Activated CD4-positive, CD25-positive, alpha-beta regulatory T cell (primary cell): Measurements from ENCODE around the gene PDE11A.
"Not testable (repeated sequence)": the region's sequence is repeated elsewhere in the genome, so short reads cannot be mapped to it uniquely, and the experiment has no call there.

ENCODE experiments used
- DNase-seq, 4 experiments: peaks; one replicate each; lab custom pipeline; 2025; lab: John Stamatoyannopoulos, UW

PDE11A gene

GRCh38 chr2:178072383-178073301 is at the start of gene PDE11A:
Gene PDE11A, minus strand, starts transcription at chr2:178072777. Its CDS starts 340 bp downstream, at chr2:178072437.
- no peak for DNase-seq

- no peak for DNase-seq
Measured at GRCh38 chr2:178119179-178119922, 46.8 kb upstream of the PDE11A start.

GRCh38 chr2:178117725-178118124 is 45.1 kb upstream of the PDE11A start:
- DNase-seq: no peak

DNA sequence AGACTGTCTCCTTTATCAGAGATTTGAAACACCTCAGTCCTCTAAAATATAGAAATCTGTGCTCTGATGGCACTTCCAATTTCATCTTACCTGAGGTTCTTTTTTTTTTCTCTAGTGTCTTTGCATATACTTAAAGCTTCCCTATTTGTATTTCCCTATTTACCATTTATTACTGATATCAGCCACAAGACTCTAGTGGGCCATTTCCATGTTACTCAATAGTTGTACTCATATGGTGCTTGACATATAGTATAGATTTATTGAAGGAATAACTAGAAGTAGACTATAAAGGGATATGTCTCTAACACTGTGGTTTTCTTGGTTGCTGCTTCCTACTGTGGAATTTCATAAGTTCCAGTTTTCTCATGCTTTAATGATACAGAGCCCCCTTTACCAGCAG is 42.7 kb upstream of the PDE11A start:
- DNase-seq: no peak

DNA sequence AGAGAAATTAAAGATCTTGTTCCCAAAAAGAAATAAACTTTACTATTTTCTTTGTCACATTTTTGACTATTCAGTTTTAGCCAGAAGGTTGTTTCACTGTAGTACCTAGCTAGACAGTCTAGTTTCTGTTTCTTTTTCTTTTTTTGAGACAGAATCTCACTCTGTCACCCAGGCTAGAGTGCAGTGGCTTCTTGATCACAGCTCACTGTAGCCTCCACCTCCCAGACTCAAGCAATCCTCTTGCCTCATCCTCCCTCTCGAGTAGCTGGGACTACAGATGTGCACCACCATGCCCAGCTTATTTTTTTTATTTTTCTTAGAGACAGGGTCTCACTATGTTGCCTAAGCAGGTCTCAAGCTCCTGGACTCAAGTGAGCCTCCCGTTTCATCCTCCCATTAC is 41.9 kb upstream of the PDE11A start:
- no peak for DNase-seq

DNA sequence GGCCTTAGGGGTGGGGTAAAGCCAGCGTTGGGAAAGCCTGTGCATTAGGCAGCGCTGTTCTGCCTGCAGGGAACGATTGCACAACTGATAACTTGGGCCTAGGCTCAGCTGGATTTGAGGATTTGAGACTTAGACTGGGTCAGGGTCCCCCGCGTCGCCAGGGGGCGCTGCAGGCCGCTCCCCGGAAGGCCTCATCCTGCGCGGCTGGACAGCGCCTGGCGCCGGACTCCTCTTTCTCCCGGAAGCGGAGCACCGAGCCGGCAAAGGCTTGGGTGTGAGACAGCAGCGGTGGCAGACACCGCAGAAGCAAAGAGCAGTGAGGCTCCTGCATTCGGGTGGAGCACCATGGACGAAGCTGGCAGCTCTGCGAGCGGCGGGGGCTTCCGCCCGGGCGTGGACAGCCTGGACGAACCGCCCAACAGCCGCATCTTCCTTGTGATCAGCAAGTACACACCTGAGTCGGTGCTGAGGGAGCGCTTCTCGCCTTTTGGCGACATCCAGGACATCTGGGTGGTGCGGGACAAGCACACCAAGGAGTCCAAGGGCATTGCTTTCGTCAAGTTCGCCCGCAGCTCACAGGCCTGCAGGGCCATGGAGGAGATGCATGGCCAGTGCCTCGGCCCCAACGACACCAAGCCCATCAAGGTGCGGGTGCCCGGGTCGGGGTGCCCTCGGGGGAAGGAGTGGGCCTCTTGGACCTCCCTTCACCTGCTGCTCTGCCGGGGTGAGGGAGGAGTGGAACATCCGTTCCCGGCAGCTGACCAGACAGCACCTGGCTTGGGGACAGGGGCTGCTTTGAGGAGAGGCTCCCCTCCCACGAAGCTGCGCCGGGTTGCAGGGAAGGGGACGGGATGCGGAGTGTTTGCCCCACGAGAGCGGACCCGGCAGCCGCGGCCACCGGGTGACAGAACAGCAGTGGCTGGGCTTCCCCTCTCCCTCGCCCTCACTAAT is 39.9 kb upstream of the PDE11A start, which contains the start of gene RBM45:
TSS of gene RBM45 (plus strand) at position 236 of the 951 bp plus-strand sequence. CDS start at position 346, 110 bp downstream.
- peak; percentile 68 to 80 (median 74) for DNase-seq

GRCh38 chr2:178111743-178112142 is 39.2 kb upstream of the PDE11A start:
- no peak for DNase-seq

- DNase-seq: no peak
Measured at GRCh38 chr2:178110681-178111080, 38.1 kb upstream of the PDE11A start.

- DNase-seq: no peak
Measured at GRCh38 chr2:178109813-178110212, 37.2 kb upstream of the PDE11A start.

DNA sequence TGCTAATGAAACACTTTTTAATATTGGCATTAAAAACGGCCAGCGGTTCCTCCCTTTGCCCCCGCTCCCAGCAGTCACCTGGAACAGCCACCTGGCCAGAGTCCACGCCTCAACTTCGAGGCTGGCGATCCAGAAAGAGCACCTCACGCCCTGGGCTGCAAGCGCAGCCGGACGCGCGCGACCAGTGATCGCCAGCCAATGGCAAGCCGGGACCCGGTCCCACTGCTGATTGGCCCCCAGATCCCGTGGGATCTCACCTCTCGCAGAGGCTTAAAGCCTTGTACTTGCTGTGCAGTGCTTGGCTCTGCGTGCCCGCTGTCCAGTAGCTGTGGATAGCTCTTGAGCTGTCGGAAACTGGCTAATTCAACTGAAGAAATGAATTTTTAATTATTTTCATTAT is 35.6 kb upstream of the PDE11A start:
- DNase-seq: no peak

DNA sequence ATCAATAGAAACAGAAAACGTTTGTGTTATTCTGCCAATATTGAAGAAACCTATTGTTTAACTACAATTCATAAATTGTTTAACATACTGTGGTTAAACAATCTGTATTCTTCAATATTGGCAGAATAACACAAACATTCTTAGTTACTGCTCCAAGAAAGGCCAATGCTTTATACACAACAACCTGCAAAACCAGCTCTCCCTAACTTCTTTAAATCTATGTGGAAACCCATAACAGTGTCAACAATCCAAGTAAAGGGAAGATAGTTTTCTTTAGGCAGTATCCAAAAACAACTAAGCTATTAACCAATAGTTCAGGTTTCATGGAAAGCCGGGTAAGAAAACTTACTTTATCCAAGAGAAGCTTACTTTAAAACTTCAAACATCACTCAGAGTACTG is 33.5 kb upstream of the PDE11A start:
- DNase-seq: no peak

DNA sequence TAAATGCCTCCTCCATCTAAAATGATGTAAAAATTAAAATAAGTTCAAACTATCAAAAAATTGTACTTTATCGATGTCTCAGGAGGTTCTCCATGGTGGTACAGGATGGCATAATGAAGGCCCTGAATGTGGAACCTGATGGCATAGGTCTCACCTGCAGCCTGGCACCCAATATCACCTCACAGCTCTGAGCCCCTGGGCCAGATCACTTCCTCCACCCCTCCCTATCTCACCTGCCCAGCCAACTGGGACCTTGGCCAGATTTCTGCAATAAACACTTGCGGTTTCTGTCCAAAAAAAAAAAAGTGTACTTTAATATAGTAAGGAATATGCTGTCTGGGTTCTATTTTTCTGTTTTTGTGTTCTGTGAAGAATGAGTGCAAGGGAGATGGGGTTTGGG is 33.0 kb upstream of the PDE11A start:
- DNase-seq: no peak

DNA sequence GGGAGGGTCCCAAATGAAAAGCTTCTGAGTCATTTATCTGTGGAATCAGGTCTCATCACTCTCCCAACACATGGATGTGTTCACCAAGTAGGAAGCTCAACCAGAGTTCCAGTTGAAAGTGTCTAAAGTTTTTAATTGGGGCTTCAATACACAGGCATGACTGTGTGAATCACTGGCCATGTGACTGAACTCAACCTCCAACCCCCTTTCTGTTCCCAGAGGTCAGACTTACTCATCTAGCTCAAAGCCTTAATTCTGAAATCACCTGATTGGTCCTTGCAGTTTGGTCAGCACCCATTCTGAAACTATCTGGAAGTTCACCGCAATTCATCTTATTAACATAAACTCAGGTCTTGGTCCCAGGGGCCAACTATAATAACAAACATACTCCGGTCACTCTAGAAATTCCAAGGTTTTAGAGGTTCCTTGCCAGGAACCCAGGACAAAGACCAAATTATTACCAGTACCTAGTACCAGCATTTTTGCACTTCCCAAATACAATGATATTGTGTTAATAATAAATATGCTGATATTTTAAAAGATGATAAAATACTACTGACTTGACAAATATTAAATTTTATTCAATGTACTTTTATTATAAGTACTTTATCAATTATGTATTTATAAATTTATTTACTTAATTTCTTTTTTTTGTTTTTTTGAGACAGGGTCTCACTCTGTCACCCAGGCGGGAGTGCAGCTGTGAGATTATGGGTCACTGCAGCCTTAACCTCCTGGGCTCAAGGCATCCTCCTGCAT is 28.9 kb upstream of the PDE11A start:
- DNase-seq: no peak

DNA sequence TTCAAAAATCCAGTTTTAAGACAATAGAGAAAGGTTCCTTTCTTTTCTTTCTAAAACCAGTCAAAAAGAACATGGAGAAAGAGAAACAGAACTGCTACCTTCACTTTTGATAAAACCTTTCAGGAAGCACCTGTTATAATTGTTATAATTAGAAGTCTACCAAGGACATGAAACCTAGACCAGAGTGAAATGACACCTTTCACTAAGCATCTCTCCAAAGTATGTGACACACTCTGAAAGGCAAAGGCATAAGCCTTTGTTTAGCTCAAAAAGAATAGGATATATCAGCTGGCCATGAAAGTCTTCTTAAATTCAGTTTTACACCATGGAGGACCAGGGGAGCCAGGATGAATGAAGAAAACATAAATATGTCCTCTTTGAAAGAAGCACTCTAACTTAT is 20.9 kb upstream of the PDE11A start:
- DNase-seq: no peak

DNA sequence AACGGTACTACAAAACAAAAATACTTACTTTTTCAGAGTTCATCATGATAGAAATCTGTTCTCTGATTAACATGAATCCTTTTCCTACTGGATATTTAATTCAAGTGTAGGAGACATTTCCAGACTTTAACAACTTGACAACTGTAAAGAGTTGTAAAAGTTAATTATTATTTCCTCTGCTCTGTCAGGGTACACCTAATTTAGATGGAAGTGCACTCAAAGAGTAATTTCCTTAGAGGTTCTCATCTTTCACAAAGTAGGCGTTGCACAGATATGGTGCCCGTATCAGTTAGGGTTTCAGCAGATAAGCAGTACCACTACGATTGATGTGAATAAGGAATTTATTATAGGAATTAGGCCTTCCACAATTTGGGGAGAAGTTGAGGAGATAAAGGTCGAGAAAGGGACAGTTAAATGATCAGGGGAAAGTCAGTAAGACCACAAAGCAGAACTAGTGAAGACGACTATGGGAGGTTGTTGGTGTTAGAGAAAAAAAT is 16.2 kb upstream of the PDE11A start:
- DNase-seq: no peak

GRCh38 chr2:178084273-178084672 is 11.7 kb upstream of the PDE11A start:
- DNase-seq: no peak

DNA sequence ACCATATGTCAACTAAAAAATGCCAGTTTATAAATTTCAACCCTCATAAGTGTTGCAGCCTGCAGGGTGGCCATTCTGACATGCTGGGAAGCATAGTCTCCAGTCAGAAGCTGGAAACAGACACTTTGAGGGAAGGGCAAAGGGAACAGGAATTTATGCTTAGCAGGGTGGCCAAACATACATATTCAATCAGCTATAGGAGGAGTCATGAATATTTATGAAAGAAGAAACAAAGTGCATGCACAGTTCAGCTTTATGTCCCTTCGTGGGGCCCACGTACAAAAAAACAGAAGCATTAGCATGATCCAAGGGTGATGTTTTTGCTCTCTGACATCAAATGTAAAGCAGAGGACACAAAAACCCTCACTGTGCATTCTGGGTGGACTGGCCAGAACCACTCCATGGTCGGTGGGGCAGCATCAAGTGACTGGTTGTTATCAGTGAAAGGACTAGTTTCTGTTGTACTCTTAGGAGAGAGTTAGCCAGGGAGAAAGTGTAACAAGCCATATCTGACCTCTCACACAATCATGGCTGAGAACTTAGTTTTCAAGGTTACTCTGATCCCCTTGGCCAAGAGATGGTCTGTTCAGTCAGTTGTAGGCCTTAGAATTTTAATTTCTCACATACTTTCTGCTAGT is 9.9 kb upstream of the PDE11A start:
- DNase-seq: no peak

DNA sequence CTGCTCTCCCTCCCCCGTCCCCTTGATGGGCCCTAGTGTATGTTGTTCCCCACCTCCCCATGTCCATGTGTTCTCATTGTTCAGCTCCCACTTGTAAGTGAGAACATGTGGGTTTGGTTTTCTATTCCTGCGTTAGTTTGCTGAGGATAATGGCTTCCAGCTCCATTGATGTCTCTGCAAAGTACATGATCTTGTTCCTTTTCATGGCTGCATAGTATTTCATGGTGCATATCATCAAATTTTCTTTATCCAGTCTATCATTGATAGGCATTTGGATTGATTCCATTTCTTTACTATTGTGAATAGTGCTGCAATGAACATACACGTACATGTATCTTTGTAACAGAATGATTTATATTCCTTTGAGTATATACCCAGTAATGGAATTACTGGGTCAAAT is 6.7 kb upstream of the PDE11A start:
- not testable (repeated sequence) for DNase-seq

DNA sequence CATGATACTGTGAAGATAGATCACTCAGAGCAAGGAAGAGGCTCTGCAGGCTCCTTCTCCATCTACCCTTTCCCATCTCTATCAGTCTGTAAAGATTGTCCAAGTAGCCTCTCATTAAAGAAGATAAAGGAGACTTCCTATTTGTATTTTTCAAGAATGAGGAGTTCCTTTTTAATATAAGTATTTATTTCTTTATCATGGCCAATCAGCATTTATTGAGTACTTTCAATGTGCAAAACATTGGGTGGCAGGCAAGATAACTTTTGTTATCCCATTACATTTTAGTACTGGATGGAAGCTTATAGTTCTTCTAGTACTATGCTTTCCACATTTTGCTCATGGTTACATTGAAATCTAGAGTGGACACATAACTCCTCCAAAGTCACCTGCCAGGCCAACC is 3.6 kb upstream of the PDE11A start:
- DNase-seq: no peak

DNA sequence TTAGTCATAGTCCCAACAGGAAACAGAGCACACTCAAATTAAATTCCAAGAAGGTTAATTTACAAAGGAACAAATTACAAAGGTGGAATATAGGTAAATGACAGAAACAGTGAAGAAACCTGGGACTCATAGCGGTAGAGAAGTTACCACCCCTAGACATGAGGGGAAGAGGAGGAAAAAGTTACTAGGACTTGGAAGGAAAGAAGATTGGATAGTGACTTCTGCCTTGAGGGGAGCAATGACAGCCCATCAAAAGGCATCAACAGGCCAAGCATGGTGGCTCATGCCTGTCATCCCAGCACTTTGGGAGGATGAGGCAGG is 2.4 kb upstream of the PDE11A start:
- no peak for DNase-seq
